WERI-Rb-1 (cell line): ENCODE results near the gene UGT2B7.
"Not testable (repeated sequence)": the region's sequence is repeated elsewhere in the genome, so short reads cannot be mapped to it uniquely, and the experiment has no call there.

Source experiments
- DNase-seq: peaks from one replicate; pipeline ENCODE4 v3.0.0-alpha.2; 2020
- H3K27ac ChIP-seq: fragments of 250-450 bp; sonication (Bioruptor Pico); 2 replicates; pipeline ENCODE4 v1.5.1; 2020; ENCODE audit warnings: mild to moderate bottlenecking, moderate library complexity
- H3K27me3 ChIP-seq: fragments of 250-450 bp; sonication (Bioruptor Pico); 2 replicates; pipeline ENCODE4 v1.5.1; 2021; ENCODE audit warnings: mild to moderate bottlenecking, low read depth, moderate library complexity; ENCODE audit not compliant: insufficient read depth, severe bottlenecking
- H3K36me3 ChIP-seq: fragments of 250-450 bp; sonication (Bioruptor Pico); 2 replicates; pipeline ENCODE4 v1.5.1; 2020; ENCODE audit warnings: mild to moderate bottlenecking, moderate library complexity
- H3K4me3 ChIP-seq: 2 replicates; pipeline ENCODE4 v1.5.1; 2011; ENCODE audit warnings: low read depth, mild to moderate bottlenecking, control low read depth, low read length
- H3K9me3 ChIP-seq: fragments of 250-450 bp; sonication (Bioruptor Pico); 2 replicates; pipeline ENCODE4 v1.5.1; 2021; ENCODE audit warnings: mild to moderate bottlenecking, moderate library complexity; ENCODE audit not compliant: severe bottlenecking
- CTCF ChIP-seq: IDR thresholded peaks from 2 replicates; pipeline ENCODE4 v1.5.1; 2011; ENCODE audit warnings: low read depth, mild to moderate bottlenecking, control low read depth, inconsistent platforms, low read length

UGT2B7 gene

GRCh38 chr4:69096111-69096656 is at the start of gene UGT2B7:
UGT2B7 (plus strand) TSS chr4:69096474; CDS start chr4:69096521, 47 bp downstream.
- no peak for DNase-seq
- Histone ChIP-seq H3K9me3 (no peaks in the 10 kb centered on the region), H3K27me3 (no peaks in the 10 kb centered on the region), H3K4me3 (no peak within 1 kb of the TSS), H3K27ac (no peak within 1 kb of the TSS), H3K36me3 (no peaks in the 10 kb centered on the region)
- TF ChIP-seq CTCF = no peak

- Histone ChIP-seq H3K9me3 (no peaks in the 10 kb centered on the region), H3K4me3 (no peak overlapping the region), H3K36me3 (no peaks in the 10 kb centered on the region), H3K27me3 (no peaks in the 10 kb centered on the region), H3K27ac (no peak overlapping the region)
- no peak for DNase-seq
- TF ChIP-seq CTCF = no peak
Observed at GRCh38 chr4:69049860-69050259, 46.4 kb upstream of the UGT2B7 start.

GRCh38 chr4:69050853-69051575 is 45.3 kb upstream of the UGT2B7 start:
- not testable (repeated sequence) for H3K27ac ChIP-seq, H3K4me3 ChIP-seq, H3K9me3 ChIP-seq, DNase-seq, H3K36me3 ChIP-seq, H3K27me3 ChIP-seq

- H3K27me3 ChIP-seq = no peaks in the 10 kb centered on the region
- no peaks in the 10 kb centered on the region for H3K9me3 ChIP-seq
- no peaks in the 10 kb centered on the region for H3K36me3 ChIP-seq
- no peak overlapping the region for H3K27ac ChIP-seq
- H3K4me3 ChIP-seq = no peak overlapping the region
- DNase-seq = no peak
- no peak for TF ChIP-seq CTCF
Observed at GRCh38 chr4:69051576-69051943, 44.7 kb upstream of the UGT2B7 start.

GRCh38 chr4:69053309-69053885 is 42.9 kb upstream of the UGT2B7 start:
- not testable (repeated sequence) for H3K36me3 ChIP-seq, H3K9me3 ChIP-seq, H3K4me3 ChIP-seq

GRCh38 chr4:69054033-69054432 is 42.2 kb upstream of the UGT2B7 start:
- not testable (repeated sequence) for DNase-seq, H3K9me3 ChIP-seq, H3K4me3 ChIP-seq, H3K27ac ChIP-seq, H3K36me3 ChIP-seq, H3K27me3 ChIP-seq

More at GRCh38 chr4:69053309-69053885, 42.9 kb upstream of the UGT2B7 start:
- not testable (repeated sequence) for DNase-seq, H3K27ac ChIP-seq, H3K27me3 ChIP-seq

GRCh38 chr4:69054578-69055200 is 41.6 kb upstream of the UGT2B7 start:
- Histone ChIP-seq H3K4me3 (no peak overlapping the region), H3K9me3 (no peaks in the 10 kb centered on the region), H3K36me3 (no peaks in the 10 kb centered on the region), H3K27ac (no peak overlapping the region), H3K27me3 (no peaks in the 10 kb centered on the region)
- no peak for DNase-seq
- no peak for TF ChIP-seq CTCF
